CD14-positive monocyte (primary cell): ENCODE measurements around the gene DCC. TPM values are rescaled to one million over a fixed set of nuclear protein-coding genes. Genes with fewer than 3 reads are reported as not detected.

ENCODE experiments used
- DNase-seq, 3 donors: peaks; one replicate each; pipeline ENCODE4 v3.0.0-alpha.2; 2011 to 2022
- H2AFZ ChIP-seq: 2 replicates; pipeline ENCODE4 v1.6.0; 2012; ENCODE audit warnings: mild to moderate bottlenecking, low read depth, low read length, inconsistent platforms; ENCODE audit not compliant: insufficient read depth, poor library complexity, severe bottlenecking
- H3K27ac ChIP-seq, 2 donors: 1 replicate in 1 of 2; 2 replicates in 1 of 2; pipeline ENCODE4 v1.5.1; 2012 to 2013; ENCODE audit warnings: low read length in 2 of 2, control low read depth in 1 of 2, inconsistent platforms in 1 of 2, low read depth in 1 of 2, mild to moderate bottlenecking in 1 of 2
- H3K27me3 ChIP-seq, 2 donors: one replicate each; pipeline versions ENCODE4 v1.6.0 to v1.6.1; 2011 to 2013; ENCODE audit warnings: low read length in 2 of 2; ENCODE audit not compliant: control insufficient read depth in 2 of 2, insufficient read depth in 2 of 2
- H3K36me3 ChIP-seq, 2 donors: replicated peaks in 1 of 2; 1 replicate in 1 of 2; 2 replicates in 1 of 2; pipeline versions ENCODE4 v1.5.1 to v1.6.1; 2012 to 2013; ENCODE audit warnings: low read length in 2 of 2, control low read depth in 1 of 2, inconsistent platforms in 1 of 2, mild to moderate bottlenecking in 1 of 2; ENCODE audit not compliant: insufficient read depth in 2 of 2, control insufficient read depth in 1 of 2
- H3K4me1 ChIP-seq, 2 donors: 1 replicate in 1 of 2; 2 replicates in 1 of 2; pipeline versions ENCODE4 v1.5.1 to v1.6.1; 2012 to 2013; ENCODE audit warnings: low read length in 2 of 2, control low read depth in 1 of 2, inconsistent platforms in 1 of 2, mild to moderate bottlenecking in 1 of 2, moderate library complexity in 1 of 2; ENCODE audit not compliant: insufficient read depth in 2 of 2, control insufficient read depth in 1 of 2
- H3K4me2 ChIP-seq: replicated peaks from 2 replicates; pipeline ENCODE3; 2012; ENCODE audit warnings: low read length, moderate library complexity, mild to moderate bottlenecking; ENCODE audit not compliant: poor library complexity, severe bottlenecking; ENCODE audit errors: extremely low read depth
- H3K4me3 ChIP-seq, 3 experiments: fragments of 200-600 bp in 1 of 3; sonication (generic) in 1 of 3; replicated peaks in 1 of 3; 1 replicate in 2 of 3; 2 replicates in 1 of 3; pipeline ENCODE4 v1.5.1; 2011 to 2013; ENCODE audit warnings: low read length in 3 of 3, mild to moderate bottlenecking in 3 of 3, control low read depth in 2 of 3, low read depth in 2 of 3, inconsistent platforms in 1 of 3, moderate library complexity in 1 of 3
- H3K79me2 ChIP-seq: 2 replicates; pipeline ENCODE4 v1.6.0; 2012; ENCODE audit warnings: mild to moderate bottlenecking, control low read depth, inconsistent platforms, low read length, moderate library complexity; ENCODE audit not compliant: insufficient read depth
- H3K9ac ChIP-seq: 2 replicates; pipeline ENCODE4 v1.6.0; 2017; ENCODE audit warnings: low read length, mild to moderate bottlenecking; ENCODE audit not compliant: insufficient read depth, poor library complexity, severe bottlenecking
- H3K9me3 ChIP-seq, 2 donors: replicated peaks in 1 of 2; 1 replicate in 1 of 2; 2 replicates in 1 of 2; pipeline versions ENCODE4 v1.5.1 to v1.6.1; 2012 to 2013; ENCODE audit warnings: low read length in 2 of 2, control low read depth in 1 of 2; ENCODE audit not compliant: control insufficient read depth in 1 of 2, insufficient read depth in 1 of 2
- H4K20me1 ChIP-seq: 2 replicates; pipeline ENCODE4 v1.6.0; 2012; ENCODE audit warnings: mild to moderate bottlenecking, low read length, control low read depth, moderate library complexity; ENCODE audit not compliant: insufficient read depth
- H3K27ac Mint-ChIP-seq, 7 donors: one replicate each; pipeline ENCODE4 v1.8.0; 2020; ENCODE audit warnings: mild to moderate bottlenecking in 7 of 7, mixed read lengths in 7 of 7, moderate library complexity in 6 of 7, inconsistent platforms in 2 of 7
- H3K27me3 Mint-ChIP-seq, 3 donors: one replicate each; pipeline ENCODE4 v1.8.0; 2021 to 2022; ENCODE audit warnings: low read depth in 3 of 3, mild to moderate bottlenecking in 3 of 3, mixed read lengths in 3 of 3, moderate library complexity in 3 of 3, inconsistent platforms in 1 of 3
- H3K36me3 Mint-ChIP-seq, 2 donors: one replicate each; pipeline ENCODE4 v1.8.0; 2020; ENCODE audit warnings: mixed read lengths in 2 of 2, inconsistent platforms in 1 of 2, mild to moderate bottlenecking in 1 of 2
- H3K4me1 Mint-ChIP-seq: one replicate; pipeline ENCODE4 v1.8.0; 2020; ENCODE audit warnings: mild to moderate bottlenecking, mixed read lengths
- H3K4me3 Mint-ChIP-seq, 2 donors: one replicate each; pipeline ENCODE4 v1.8.0; 2020; ENCODE audit warnings: mild to moderate bottlenecking in 2 of 2, mixed read lengths in 2 of 2, moderate library complexity in 1 of 2
- H3K9me3 Mint-ChIP-seq, 7 donors: one replicate each; pipeline ENCODE4 v1.8.0; 2020 to 2022; ENCODE audit warnings: mixed read lengths in 7 of 7, mild to moderate bottlenecking in 6 of 7, moderate library complexity in 6 of 7, inconsistent platforms in 2 of 7
- CTCF ChIP-seq: fragments of 200-600 bp; IDR thresholded peaks from one replicate; pipeline ENCODE4 v1.8.0; 2022; ENCODE audit warnings: antibody characterized with exemption, mild to moderate bottlenecking
- WGBS: methylation state at CpG from one replicate; pipeline ENCODE4 v1.1.5; 2013; ENCODE audit warnings: missing lambda C conversion rate; ENCODE audit not compliant: insufficient coverage; 5-methylcytosine and 5-hydroxymethylcytosine counted together
- intact Hi-C, 2 donors: fragments of 100-400 bp; cut with micrococcal nuclease; formaldehyde crosslinking; loops; one replicate each; pipeline versions ENCODE4 v1.15.0 to v1.15.1; 2023
- polyA plus RNA-seq, 3 donors: library from polyadenylated mRNA; depleted of rRNA in 1 of 3; unstranded in 2 of 3; stranded (reverse) in 1 of 3; fragments of 300-500 nt in 2 of 3; fragments of >200 nt in 1 of 3; fragmentation: Illumina TruSeq in 2 of 3; gene quantifications; 1 replicate in 2 of 3; 2 replicates in 1 of 3; pipeline ENCODE4 v1.2.3, GENCODE V29; 2012 to 2021

The DCC gene
- polyA plus RNA-seq, 3 donors, result not detected

GRCh38 chr18:53408271-53408670, 1068.3 kb downstream of the DCC start:
- Histone ChIP-seq H3K27me3 (no peaks in the 10 kb centered on the region), H3K9ac (no peak overlapping the region), H4K20me1 (no peaks in the 10 kb centered on the region), H3K79me2 (no peaks in the 10 kb centered on the region), H3K4me3 (no peak overlapping the region), H3K4me1 (no peaks in the 10 kb centered on the region), H2AFZ (no peak overlapping the region), H3K9me3 (no peaks in the 10 kb centered on the region), H3K36me3 (no peaks in the 10 kb centered on the region), H3K27ac (no peak overlapping the region), H3K4me2 (no peak overlapping the region)
- Mint-ChIP-seq H3K36me3 (no peaks in the 10 kb centered on the region), H3K9me3 (peaks cover 0 to 4% (median 0%) of the 10 kb centered on the region in 7 donors), H3K4me1 (no peaks in the 10 kb centered on the region), H3K4me3 (no peak overlapping the region), H3K27me3 (peaks cover 0 to 1% (median 0%) of the 10 kb centered on the region in 3 donors), H3K27ac (no peak overlapping the region)
- no peak for TF ChIP-seq CTCF
- WGBS, result 80% methylated on average over 1 of the region's 5 CpGs
- no peak for DNase-seq
- intact Hi-C loops, result no loop called here

- Histone ChIP-seq H3K4me2 (no peak overlapping the region), H3K27ac (no peak overlapping the region), H3K36me3 (no peaks in the 10 kb centered on the region), H2AFZ (no peak overlapping the region), H3K27me3 (no peaks in the 10 kb centered on the region), H3K9ac (no peak overlapping the region), H3K4me3 (no peak overlapping the region), H3K9me3 (no peaks in the 10 kb centered on the region), H3K4me1 (no peaks in the 10 kb centered on the region), H4K20me1 (no peaks in the 10 kb centered on the region), H3K79me2 (no peaks in the 10 kb centered on the region)
- no peak overlapping the region for H3K4me3 Mint-ChIP-seq
- WGBS, result no CpG with 5 or more reads among the region's 3 CpGs
- no peak for TF ChIP-seq CTCF
- no peaks in the 10 kb centered on the region for H3K36me3 Mint-ChIP-seq
- no peak overlapping the region for H3K27ac Mint-ChIP-seq
- peaks cover 0 to 2% (median under 1%) of the 10 kb centered on the region in 3 donors for H3K27me3 Mint-ChIP-seq
- DNase-seq, result no peak
- peaks cover 0 to 4% (median 0%) of the 10 kb centered on the region in 7 donors for H3K9me3 Mint-ChIP-seq
- intact Hi-C loops, result no loop called here
- H3K4me1 Mint-ChIP-seq, result no peaks in the 10 kb centered on the region
Observed at GRCh38 chr18:53411511-53411910, 1071.5 kb downstream of the DCC start.
